Right cardiac atrium (tissue), 5 donors: ENCODE data around the gene ADGRB2. TPM values are rescaled to one million over a fixed set of nuclear protein-coding genes. Genes with fewer than 3 reads are reported as not detected.

ENCODE experiments used
- ATAC-seq, 2 donors: fragments of 200-7000 bp; cut with Tn5 transposase; one replicate each; pipeline versions ENCODE4 v1.8.0 to v1.9.1; 2020; ENCODE audit warnings: moderate library complexity in 2 of 2, mild to moderate bottlenecking in 1 of 2
- DNase-seq, 3 donors: peaks; one replicate each; pipeline ENCODE4 v3.0.0-alpha.2; 2020
- H3K27ac ChIP-seq: one replicate; pipeline ENCODE4 v1.5.1; 2013; ENCODE audit warnings: mild to moderate bottlenecking, low read length, control low read depth, moderate library complexity
- H3K27me3 ChIP-seq: one replicate; pipeline ENCODE4 v1.6.1; 2013; ENCODE audit not compliant: control insufficient read depth, insufficient read depth
- H3K4me1 ChIP-seq: one replicate; pipeline ENCODE4 v1.6.1; 2013; ENCODE audit warnings: low read length; ENCODE audit not compliant: control insufficient read depth, insufficient read depth
- H3K4me3 ChIP-seq: one replicate; pipeline ENCODE4 v1.5.1; 2013; ENCODE audit warnings: low read length, control low read depth
- H3K9me3 ChIP-seq: one replicate; pipeline ENCODE4 v1.6.1; 2013; ENCODE audit warnings: low read length; ENCODE audit not compliant: control insufficient read depth
- WGBS: extraction: QIAGEN DNeasy Blood & Tissue Kit; methylation state at CpG from one replicate; pipeline ENCODE4 v1.1.7; 2013; 5-methylcytosine and 5-hydroxymethylcytosine counted together
- intact Hi-C, 4 donors: fragments of 100-400 bp; cut with DNase I; formaldehyde crosslinking; loops; one replicate each; pipeline versions ENCODE4 v1.11.0 to v1.14.0; 2022 to 2023
- polyA plus RNA-seq: library from polyadenylated mRNA; stranded (reverse); fragments of 200-250 nt; gene quantifications from one replicate; pipeline ENCODE4 v1.2.3, GENCODE V29; 2013
- total RNA-seq, 4 donors: library from RNA; stranded (reverse); fragmentation: NEBNext Ultra II Directional; extraction: Animal tissue kit (Norgen Biotek cat#: 25700); gene quantifications; one replicate each; pipeline ENCODE4 v1.2.1, GENCODE V29; 2021
- donor health status: healthy with polysubstance abuse.
- donor health status: DM: no; HTN: yes; CAD: no.
- donor health status: DM: no; HTN: no; CAD: no.
- donor health status: DM: no; HTN: yes; CAD: no; lungs with severe emphysema.
- donor health status: DM: yes; HTN: yes; CAD: no.

The ADGRB2 gene
- total and polyA plus RNA-seq, 5 donors, result 11.8 to 18.2 (median 13.8) TPM

DNA sequence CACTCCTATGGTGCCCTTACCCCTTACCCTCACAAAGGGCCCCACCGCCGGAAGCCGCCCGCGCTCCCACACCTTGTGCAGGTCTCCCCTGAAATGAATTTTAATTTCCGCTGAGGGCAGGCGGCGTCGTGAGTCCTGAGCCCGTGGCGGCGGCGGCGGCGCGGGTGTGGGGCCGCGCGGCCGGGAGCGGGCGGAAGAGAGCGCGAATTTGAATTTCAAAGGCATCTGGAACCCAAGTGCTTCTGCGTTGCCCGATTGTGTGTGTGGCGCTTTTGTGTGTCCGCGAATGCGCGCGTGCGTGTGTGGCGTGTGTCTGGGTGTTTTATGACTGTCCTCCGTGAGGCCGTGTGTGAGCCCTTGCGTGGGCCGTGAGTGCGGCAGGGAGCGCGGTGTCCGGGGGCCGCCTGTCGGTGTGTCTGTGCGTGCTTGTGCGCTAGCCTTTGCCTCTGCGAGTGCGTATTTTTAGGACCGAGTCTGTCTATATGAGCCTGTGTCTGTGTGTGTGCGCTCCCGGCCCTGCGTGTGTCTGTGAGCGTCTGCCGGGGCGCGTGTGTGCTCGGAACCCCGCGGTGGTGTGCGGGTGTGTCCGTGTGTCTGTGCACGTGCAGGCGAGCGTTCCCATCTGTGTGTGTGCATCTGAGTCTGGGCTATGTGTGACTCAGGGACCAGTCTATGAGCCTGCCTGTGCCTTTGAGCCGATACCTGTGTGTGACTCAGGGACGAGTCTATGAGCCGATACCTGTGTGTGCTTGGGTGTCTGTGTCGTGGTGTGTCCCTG, 7.9 kb upstream of the ADGRB2 start:
- Histone ChIP-seq H3K27me3 (no peaks in the 10 kb centered on the region), H3K9me3 (no peaks in the 10 kb centered on the region), H3K4me3 (no peak overlapping the region), H3K27ac (no peak overlapping the region), H3K4me1 (no peaks in the 10 kb centered on the region)
- ATAC-seq, result peak in 1 of 2 donors; percentile 6
- WGBS, result 9% methylated on average over 68 of the region's 68 CpGs
- peak in 1 of 3 donors; percentile 65 for DNase-seq
- intact Hi-C loops, result no loop called here

GRCh38 chr1:31769720-31770390, 5.7 kb upstream of the ADGRB2 start:
- Histone ChIP-seq H3K27ac (peak overlapping the region; percentile 25), H3K27me3 (no peaks in the 10 kb centered on the region), H3K9me3 (no peaks in the 10 kb centered on the region), H3K4me1 (no peaks in the 10 kb centered on the region), H3K4me3 (no peak overlapping the region)
- intact Hi-C loops, result no loop called here
- WGBS, result 46% methylated on average over 12 of the region's 12 CpGs
- ATAC-seq (peak; percentile 30 to 57), DNase-seq (peak; percentile 44 to 84 (median 83))

- Histone ChIP-seq H3K27me3 (no peaks in the 10 kb centered on the region), H3K4me3 (no peak overlapping the region), H3K4me1 (peaks cover 3% of the 10 kb centered on the region), H3K9me3 (no peaks in the 10 kb centered on the region), H3K27ac (no peak overlapping the region)
- intact Hi-C loops, result no loop called here
- 46% methylated on average over 5 of the region's 5 CpGs for WGBS
- ATAC-seq (no peak), DNase-seq (peak in 1 of 3 donors; percentile 10)
These were observed 5.0 kb upstream of the ADGRB2 start for GRCh38 chr1:31768939-31769704.

- H3K9me3 ChIP-seq, result no peaks in the 10 kb centered on the region
- H3K4me3 ChIP-seq, result no peak overlapping the region
- H3K4me1 ChIP-seq, result peaks cover 6% of the 10 kb centered on the region
- H3K27ac ChIP-seq, result no peak overlapping the region
- 54% methylated on average over 2 of the region's 2 CpGs for WGBS
- DNase-seq, result no peak
- ATAC-seq, result peak in 1 of 2 donors; percentile 11
- intact Hi-C loops, result no loop called here
- no peaks in the 10 kb centered on the region for H3K27me3 ChIP-seq
These were observed 4.3 kb upstream of the ADGRB2 start for GRCh38 chr1:31768407-31768907.

- WGBS, result 81% methylated on average over 7 of the region's 7 CpGs
- intact Hi-C loops, result no loop called here
- H3K27me3 ChIP-seq, result no peaks in the 10 kb centered on the region
These were observed 3.1 kb upstream of the ADGRB2 start for GRCh38 chr1:31767225-31767624.

GRCh38 chr1:31765516-31765915, 1.4 kb upstream of the ADGRB2 start:
- H3K9me3 ChIP-seq, result no peaks in the 10 kb centered on the region
- intact Hi-C loops, result no loop called here
- no peak for ATAC-seq
- H3K4me1 ChIP-seq, result peaks cover 8% of the 10 kb centered on the region
- H3K27ac ChIP-seq, result no peak overlapping the region
- peak in 1 of 3 donors; percentile 29 for DNase-seq
- H3K27me3 ChIP-seq, result no peaks in the 10 kb centered on the region
- 86% methylated on average over 6 of the region's 6 CpGs for WGBS
- no peak overlapping the region for H3K4me3 ChIP-seq

More at GRCh38 chr1:31767225-31767624, 3.1 kb upstream of the ADGRB2 start:
- Histone ChIP-seq H3K27ac (no peak overlapping the region), H3K9me3 (no peaks in the 10 kb centered on the region), H3K4me3 (no peak overlapping the region), H3K4me1 (peaks cover 6% of the 10 kb centered on the region)
- DNase-seq (peak in 1 of 3 donors; percentile 16), ATAC-seq (no peak)

GRCh38 chr1:31765041-31765467, 914 bp upstream of the ADGRB2 start:
- peak in 1 of 3 donors; percentile 49 for DNase-seq
- peaks cover 8% of the 10 kb centered on the region for H3K4me1 ChIP-seq
- no peak overlapping the region for H3K4me3 ChIP-seq
- H3K9me3 ChIP-seq, result no peaks in the 10 kb centered on the region
- H3K27ac ChIP-seq, result no peak overlapping the region
- no peak for ATAC-seq
- 38% methylated on average over 5 of the region's 5 CpGs for WGBS
- intact Hi-C loops, result no loop called here
- H3K27me3 ChIP-seq, result no peaks in the 10 kb centered on the region

DNA sequence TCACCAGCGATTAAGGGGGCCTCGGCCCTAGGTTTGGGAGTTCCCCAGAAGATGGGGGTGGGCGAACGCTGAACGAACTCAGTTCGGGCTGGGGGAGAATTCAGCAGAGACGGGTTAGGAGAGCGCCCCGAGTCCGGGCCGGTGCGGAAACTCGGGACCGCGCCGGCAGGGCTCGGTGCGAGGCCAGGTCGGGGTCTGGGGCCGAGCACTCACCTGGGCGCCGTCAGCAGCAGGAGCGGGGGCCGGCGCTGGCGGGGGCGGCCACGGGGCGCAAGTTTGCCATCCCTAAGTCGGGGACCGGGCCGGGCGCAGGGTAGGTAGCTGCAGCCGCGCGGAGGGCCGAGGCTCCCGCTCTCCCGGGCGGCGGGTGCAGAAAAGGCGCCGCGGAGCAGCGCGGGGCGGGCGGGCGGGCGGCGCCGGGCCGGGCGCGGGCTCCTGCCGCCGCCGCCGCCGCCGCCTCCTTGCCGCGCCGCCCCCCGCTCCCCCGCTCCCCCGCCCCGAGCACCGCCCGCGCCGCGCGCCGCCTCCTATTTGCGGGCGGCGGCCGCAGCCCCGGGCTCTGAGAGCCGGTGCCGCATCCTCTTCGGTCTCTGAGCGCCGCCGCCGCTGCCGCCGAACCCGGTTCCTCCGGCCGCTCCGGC, 349 bp downstream of the ADGRB2 start:
- H3K9me3 ChIP-seq, result no peaks in the 10 kb centered on the region
- peaks cover 8% of the 10 kb centered on the region for H3K4me1 ChIP-seq
- peak in 2 of 3 donors; percentile 49 to 59 for DNase-seq
- intact Hi-C loops, result no loop called here
- under 1% methylated on average over 92 of the region's 93 CpGs for WGBS
- no peak for ATAC-seq
- H3K4me3 ChIP-seq, result peak overlapping the region; percentile 85
- H3K27me3 ChIP-seq, result no peaks in the 10 kb centered on the region
- H3K27ac ChIP-seq, result no peak overlapping the region

- H3K4me1 ChIP-seq, result peaks cover 8% of the 10 kb centered on the region
These were observed 1.1 kb downstream of the ADGRB2 start for GRCh38 chr1:31762726-31763670.

More at GRCh38 chr1:31762726-31763670, 1.1 kb downstream of the ADGRB2 start:
- no peaks in the 10 kb centered on the region for H3K9me3 ChIP-seq
- ATAC-seq, result peak; percentile 25 to 37
- intact Hi-C loops, result no loop called here
- under 1% methylated on average over 60 of the region's 60 CpGs for WGBS
- peak overlapping the region; percentile 85 for H3K4me3 ChIP-seq
- H3K27ac ChIP-seq, result no peak overlapping the region
- peak; percentile 64 to 85 (median 85) for DNase-seq
- H3K27me3 ChIP-seq, result no peaks in the 10 kb centered on the region
